ENCODE measurements around the gene NUMA1. TPM values are rescaled to one million over a fixed set of nuclear protein-coding genes. Genes with fewer than 3 reads are reported as not detected.

The NUMA1 gene
- polyA plus RNA-seq, 4 donors, result 68.1 to 286 (median 119) TPM

DNA sequence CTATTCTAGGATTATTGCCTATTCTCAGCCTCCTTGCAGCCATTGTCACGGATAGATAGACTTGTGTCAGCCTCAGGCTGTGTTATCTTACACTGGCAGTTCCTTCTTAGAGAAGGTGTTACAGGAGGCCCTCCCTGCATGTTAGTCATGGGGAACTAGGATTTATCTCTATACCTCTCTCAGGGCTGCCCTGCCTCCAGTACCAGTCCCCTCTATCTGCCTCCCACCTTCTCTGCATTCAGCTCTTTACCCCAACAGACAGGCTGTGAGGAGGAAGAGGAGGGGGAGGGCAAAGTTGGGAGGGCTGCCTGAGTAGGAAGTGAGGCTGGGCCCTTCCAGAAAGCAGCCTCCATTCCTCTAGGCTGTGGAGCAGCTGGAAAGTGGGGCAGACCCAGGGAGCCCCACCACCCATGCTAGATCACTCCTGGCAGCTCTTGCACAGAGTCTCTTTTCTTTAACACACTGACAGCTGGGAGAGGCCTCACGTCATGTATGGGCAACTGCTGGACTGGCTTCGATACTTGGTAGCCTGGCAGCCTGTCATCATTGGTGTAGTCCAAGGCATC is 84.5 kb downstream of the NUMA1 start:
- Histone ChIP-seq H3K4me1 (ENCODE audit: control insufficient read depth in 3 of 3, insufficient read depth in 2 of 3, low read depth in 1 of 3, low read length in 2 of 3) (peaks cover 0 to 12% (median 0%) of the 10 kb centered on the region in 3 donors), H3K9me3 (ENCODE audit: control insufficient read depth in 2 of 2, insufficient read depth in 1 of 2, low read depth in 1 of 2, low read length in 1 of 2) (no peaks in the 10 kb centered on the region), H3K27ac (ENCODE audit: low read depth in 1 of 3, low read length in 2 of 3) (no peak overlapping the region), H3K36me3 (ENCODE audit: control insufficient read depth in 3 of 3, insufficient read depth in 2 of 3, low read depth in 1 of 3, low read length in 3 of 3) (peaks cover 0 to 66% (median 3%) of the 10 kb centered on the region in 3 donors), H3K4me3 (ENCODE audit: low read depth in 1 of 3, low read length in 3 of 3) (no peak overlapping the region), H3K27me3 (ENCODE audit: control insufficient read depth in 3 of 3, insufficient read depth in 3 of 3, low read length in 3 of 3) (no peaks in the 10 kb centered on the region)
- DNase-seq (no peak), FAIRE-seq (no peak)
- 91 to 95% (median 95%) methylated on average over 3 of the region's 3 CpGs for WGBS, 3 donors

DNA sequence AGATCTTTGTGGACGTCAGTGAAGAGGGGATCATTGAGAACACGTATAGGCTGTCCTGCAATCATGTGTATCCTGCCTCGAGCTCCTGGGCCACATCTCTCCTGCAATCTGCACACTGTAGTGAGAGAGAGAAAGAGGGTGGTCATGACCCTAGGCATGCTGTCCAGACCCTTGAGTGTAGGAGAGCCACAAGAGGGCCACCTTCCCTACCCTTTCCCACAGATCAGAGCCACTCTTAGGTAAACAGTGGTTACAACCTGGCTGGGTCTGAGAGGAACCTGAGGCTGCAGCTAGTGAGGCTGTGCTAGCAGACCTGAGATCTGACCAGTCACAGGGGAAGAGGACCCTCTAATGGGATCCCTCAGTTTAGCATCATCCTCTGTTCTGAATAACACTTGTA is 85.6 kb downstream of the NUMA1 start:
- WGBS, 3 donors, result 87 to 96% (median 93%) methylated on average over 3 of the region's 3 CpGs
- no peak for FAIRE-seq
- H3K36me3 ChIP-seq (ENCODE audit: control insufficient read depth in 3 of 3, insufficient read depth in 2 of 3, low read depth in 1 of 3, low read length in 3 of 3), result peaks cover 0 to 62% (median 0%) of the 10 kb centered on the region in 3 donors

DNA sequence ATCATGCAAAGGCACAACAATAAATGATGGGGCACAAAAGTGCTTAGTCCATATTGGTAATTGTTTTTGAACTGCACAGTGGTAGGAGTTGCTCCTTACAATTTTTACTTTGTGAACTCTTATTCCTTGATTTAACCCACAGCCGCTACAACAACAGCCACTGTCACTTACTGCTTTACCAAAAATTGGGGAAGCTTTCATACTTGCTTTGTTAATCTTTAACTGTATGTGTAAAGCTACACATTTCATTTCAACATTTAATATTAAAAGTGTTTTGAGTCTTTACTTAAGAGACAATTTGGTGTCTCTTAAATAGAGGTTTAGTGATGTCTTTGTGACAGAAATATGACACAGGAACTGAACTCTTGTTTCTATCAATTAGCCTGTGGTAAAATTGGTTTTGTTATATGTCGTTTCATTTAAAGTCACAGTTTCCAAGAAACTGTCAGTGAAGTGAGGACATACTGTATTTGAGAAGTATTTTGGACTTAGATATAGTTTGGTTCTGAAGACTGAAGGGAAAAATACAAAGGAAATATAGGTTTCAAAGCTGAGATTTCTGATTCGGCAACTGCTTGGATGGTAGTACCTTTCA is 88.1 kb downstream of the NUMA1 start:
- H3K4me3 ChIP-seq (ENCODE audit: low read depth in 1 of 3, low read length in 3 of 3), result no peak overlapping the region
- DNase-seq, result no peak
- no peak for FAIRE-seq
- H3K9me3 ChIP-seq (ENCODE audit: control insufficient read depth in 2 of 2, insufficient read depth in 1 of 2, low read depth in 1 of 2, low read length in 1 of 2), result no peaks in the 10 kb centered on the region
- H3K4me1 ChIP-seq (ENCODE audit: control insufficient read depth in 3 of 3, insufficient read depth in 2 of 3, low read depth in 1 of 3, low read length in 2 of 3), result no peaks in the 10 kb centered on the region
- peaks cover 0 to 49% (median 0%) of the 10 kb centered on the region in 3 donors for H3K36me3 ChIP-seq (ENCODE audit: control insufficient read depth in 3 of 3, insufficient read depth in 2 of 3, low read depth in 1 of 3, low read length in 3 of 3)
- no peak overlapping the region for H3K27ac ChIP-seq (ENCODE audit: low read depth in 1 of 3, low read length in 2 of 3)
- no peaks in the 10 kb centered on the region for H3K27me3 ChIP-seq (ENCODE audit: control insufficient read depth in 3 of 3, insufficient read depth in 3 of 3, low read length in 3 of 3)
- 78 to 86% (median 82%) methylated on average over 3 of the region's 3 CpGs for WGBS, 3 donors

More for the DNA sequence above, 85.6 kb downstream of the NUMA1 start:
- Histone ChIP-seq H3K27me3 (ENCODE audit: control insufficient read depth in 3 of 3, insufficient read depth in 3 of 3, low read length in 3 of 3) (no peaks in the 10 kb centered on the region), H3K4me1 (ENCODE audit: control insufficient read depth in 3 of 3, insufficient read depth in 2 of 3, low read depth in 1 of 3, low read length in 2 of 3) (peaks cover 0 to 8% (median 0%) of the 10 kb centered on the region in 3 donors), H3K4me3 (ENCODE audit: low read depth in 1 of 3, low read length in 3 of 3) (no peak overlapping the region), H3K9me3 (ENCODE audit: control insufficient read depth in 2 of 2, insufficient read depth in 1 of 2, low read depth in 1 of 2, low read length in 1 of 2) (no peaks in the 10 kb centered on the region), H3K27ac (ENCODE audit: low read depth in 1 of 3, low read length in 2 of 3) (no peak overlapping the region)
- no peak for DNase-seq

DNA sequence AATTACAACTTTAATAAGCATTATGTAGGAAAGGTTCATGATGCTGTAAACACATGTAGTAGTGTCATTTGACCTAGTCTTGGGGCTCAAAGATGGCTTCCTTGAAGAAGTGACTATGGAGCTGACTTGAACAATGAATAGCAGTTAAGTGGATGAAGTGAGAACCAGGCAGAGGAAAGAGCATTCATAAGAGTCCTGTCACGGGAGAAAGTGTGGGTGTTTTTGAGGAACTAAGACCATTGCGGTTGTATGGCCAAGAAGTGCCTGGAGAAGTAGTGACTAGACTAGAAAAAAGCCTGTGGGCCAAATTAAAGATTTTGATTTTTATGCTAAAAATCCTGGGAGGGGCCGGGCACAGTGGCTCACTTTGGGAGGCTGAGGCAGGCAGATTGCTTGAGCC is 88.8 kb downstream of the NUMA1 start:
- peaks cover 0 to 42% (median 2%) of the 10 kb centered on the region in 3 donors for H3K36me3 ChIP-seq (ENCODE audit: control insufficient read depth in 3 of 3, insufficient read depth in 2 of 3, low read depth in 1 of 3, low read length in 3 of 3)
- no peaks in the 10 kb centered on the region for H3K4me1 ChIP-seq (ENCODE audit: control insufficient read depth in 3 of 3, insufficient read depth in 2 of 3, low read depth in 1 of 3, low read length in 2 of 3)
- no peak overlapping the region for H3K27ac ChIP-seq (ENCODE audit: low read depth in 1 of 3, low read length in 2 of 3)
- FAIRE-seq (no peak), DNase-seq (no peak)
- no peaks in the 10 kb centered on the region for H3K27me3 ChIP-seq (ENCODE audit: control insufficient read depth in 3 of 3, insufficient read depth in 3 of 3, low read length in 3 of 3)
- H3K9me3 ChIP-seq (ENCODE audit: control insufficient read depth in 2 of 2, insufficient read depth in 1 of 2, low read depth in 1 of 2, low read length in 1 of 2), result no peaks in the 10 kb centered on the region
- no peak overlapping the region for H3K4me3 ChIP-seq (ENCODE audit: low read depth in 1 of 3, low read length in 3 of 3)
- 79 to 93% (median 84%) methylated on average over 3 of the region's 3 CpGs for WGBS, 3 donors

DNA sequence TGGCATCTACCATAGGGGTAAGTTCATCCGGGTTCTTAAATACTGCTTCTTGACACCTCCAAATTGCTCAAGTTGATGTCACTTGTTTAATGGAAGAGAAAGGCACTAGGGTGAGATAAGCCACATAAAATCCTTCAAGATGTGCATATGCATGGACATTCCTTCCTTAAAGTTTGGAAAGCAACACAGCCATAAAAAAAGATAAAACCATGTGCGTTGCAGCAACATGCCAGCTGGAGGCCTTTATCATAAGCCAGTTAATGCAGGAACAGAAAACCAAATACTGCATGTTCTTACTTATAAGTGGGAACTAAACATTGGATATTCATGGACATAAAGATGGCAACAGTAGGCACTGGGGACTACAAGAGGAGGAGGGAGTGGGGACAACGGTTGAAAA is 89.6 kb downstream of the NUMA1 start:
- no peak for FAIRE-seq

DNA sequence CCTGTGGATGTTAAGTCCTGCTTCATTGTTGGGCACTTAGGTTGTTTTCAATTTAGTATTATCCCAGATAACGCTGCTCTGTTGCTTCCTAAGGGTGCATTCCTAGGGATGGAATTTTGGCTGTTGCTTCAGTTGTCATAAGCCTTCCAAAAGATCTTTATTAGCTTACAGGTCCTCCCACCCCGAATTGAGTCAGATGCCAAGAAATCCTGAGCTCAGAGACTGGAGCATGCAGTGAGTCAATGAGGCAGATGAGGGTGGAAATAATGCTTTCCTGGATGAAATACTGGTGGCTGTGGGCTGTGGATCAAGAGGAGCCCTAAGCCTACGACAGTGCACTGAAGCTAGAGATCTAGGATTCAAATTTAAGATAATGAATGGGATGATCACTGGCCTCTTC is 92.3 kb downstream of the NUMA1 start:
- FAIRE-seq (no peak), DNase-seq (no peak)
- no peaks in the 10 kb centered on the region for H3K4me1 ChIP-seq (ENCODE audit: control insufficient read depth in 3 of 3, insufficient read depth in 2 of 3, low read depth in 1 of 3, low read length in 2 of 3)
- no peak overlapping the region for H3K4me3 ChIP-seq (ENCODE audit: low read depth in 1 of 3, low read length in 3 of 3)
- no peaks in the 10 kb centered on the region for H3K9me3 ChIP-seq (ENCODE audit: control insufficient read depth in 2 of 2, insufficient read depth in 1 of 2, low read depth in 1 of 2, low read length in 1 of 2)
- peaks cover 2 to 38% (median 4%) of the 10 kb centered on the region in 3 donors for H3K36me3 ChIP-seq (ENCODE audit: control insufficient read depth in 3 of 3, insufficient read depth in 2 of 3, low read depth in 1 of 3, low read length in 3 of 3)
- 72 to 91% (median 88%) methylated on average over 3 of the region's 3 CpGs for WGBS, 3 donors
- H3K27ac ChIP-seq (ENCODE audit: low read depth in 1 of 3, low read length in 2 of 3), result no peak overlapping the region
- no peaks in the 10 kb centered on the region for H3K27me3 ChIP-seq (ENCODE audit: control insufficient read depth in 3 of 3, insufficient read depth in 3 of 3, low read length in 3 of 3)

More for the DNA sequence above, 89.6 kb downstream of the NUMA1 start:
- Histone ChIP-seq H3K4me3 (ENCODE audit: low read depth in 1 of 3, low read length in 3 of 3) (no peak overlapping the region), H3K27me3 (ENCODE audit: control insufficient read depth in 3 of 3, insufficient read depth in 3 of 3, low read length in 3 of 3) (no peaks in the 10 kb centered on the region), H3K4me1 (ENCODE audit: control insufficient read depth in 3 of 3, insufficient read depth in 2 of 3, low read depth in 1 of 3, low read length in 2 of 3) (no peaks in the 10 kb centered on the region), H3K9me3 (ENCODE audit: control insufficient read depth in 2 of 2, insufficient read depth in 1 of 2, low read depth in 1 of 2, low read length in 1 of 2) (no peaks in the 10 kb centered on the region), H3K27ac (ENCODE audit: low read depth in 1 of 3, low read length in 2 of 3) (no peak overlapping the region), H3K36me3 (ENCODE audit: control insufficient read depth in 3 of 3, insufficient read depth in 2 of 3, low read depth in 1 of 3, low read length in 3 of 3) (peaks cover 0 to 35% (median 2%) of the 10 kb centered on the region in 3 donors)
- DNase-seq, result no peak
- WGBS, 3 donors, result 53 to 63% (median 58%) methylated on average over 3 of the region's 3 CpGs

DNA sequence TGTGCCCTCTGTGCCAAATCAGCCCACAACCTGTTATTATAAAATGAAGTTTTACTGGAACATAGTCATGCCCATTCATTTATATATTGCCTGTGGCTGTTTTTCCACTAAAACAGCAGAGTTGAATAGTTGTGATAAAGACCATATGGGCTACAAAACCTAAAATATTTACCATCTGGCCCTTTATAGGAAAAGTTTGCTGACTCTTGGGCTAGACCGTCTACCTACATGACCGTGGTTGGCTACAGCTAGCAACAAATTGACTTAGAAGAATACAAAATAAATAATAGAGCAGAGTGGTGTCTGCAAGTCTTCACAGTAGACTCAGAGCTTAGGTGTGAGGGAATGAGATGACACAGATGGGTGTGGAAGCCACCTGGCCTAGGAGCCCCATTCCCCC is 92.8 kb downstream of the NUMA1 start:
- peaks cover 2 to 40% (median 4%) of the 10 kb centered on the region in 3 donors for H3K36me3 ChIP-seq (ENCODE audit: control insufficient read depth in 3 of 3, insufficient read depth in 2 of 3, low read depth in 1 of 3, low read length in 3 of 3)

DNA sequence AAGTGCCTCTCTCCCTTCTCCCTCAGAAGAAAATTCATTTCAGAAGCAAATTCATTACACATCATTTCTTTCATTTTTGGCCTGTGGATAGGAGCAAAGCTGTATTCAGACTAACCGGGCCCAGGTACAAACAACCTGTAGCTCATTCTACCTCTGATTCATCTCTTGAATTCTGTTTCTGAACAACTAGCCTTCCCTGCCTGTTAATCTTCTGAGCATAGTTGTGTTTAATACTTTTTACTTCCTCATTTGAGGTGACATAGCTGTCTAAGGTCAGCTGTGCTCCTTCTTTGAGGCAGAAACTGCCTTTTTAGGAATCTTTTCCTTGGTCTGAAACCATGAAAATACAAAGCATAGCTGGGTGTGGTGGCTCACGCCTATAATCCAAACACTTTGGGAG is 94.2 kb downstream of the NUMA1 start:
- Histone ChIP-seq H3K9me3 (ENCODE audit: control insufficient read depth in 2 of 2, insufficient read depth in 1 of 2, low read depth in 1 of 2, low read length in 1 of 2) (no peaks in the 10 kb centered on the region), H3K4me3 (ENCODE audit: low read depth in 1 of 3, low read length in 3 of 3) (no peak overlapping the region), H3K4me1 (ENCODE audit: control insufficient read depth in 3 of 3, insufficient read depth in 2 of 3, low read depth in 1 of 3, low read length in 2 of 3) (no peaks in the 10 kb centered on the region), H3K27ac (ENCODE audit: low read depth in 1 of 3, low read length in 2 of 3) (no peak overlapping the region), H3K36me3 (ENCODE audit: control insufficient read depth in 3 of 3, insufficient read depth in 2 of 3, low read depth in 1 of 3, low read length in 3 of 3) (peaks cover 2 to 38% (median 4%) of the 10 kb centered on the region in 3 donors), H3K27me3 (ENCODE audit: control insufficient read depth in 3 of 3, insufficient read depth in 3 of 3, low read length in 3 of 3) (no peaks in the 10 kb centered on the region)
- no peak for FAIRE-seq
- DNase-seq, result no peak
- WGBS, 3 donors, result 79 to 95% (median 92%) methylated on average over 2 of the region's 2 CpGs

More for the DNA sequence above, 92.8 kb downstream of the NUMA1 start:
- DNase-seq (no peak), FAIRE-seq (no peak)
- H3K9me3 ChIP-seq (ENCODE audit: control insufficient read depth in 2 of 2, insufficient read depth in 1 of 2, low read depth in 1 of 2, low read length in 1 of 2), result no peaks in the 10 kb centered on the region
- WGBS, 3 donors, result 43 to 50% (median 43%) methylated on average over 2 of the region's 2 CpGs
- H3K4me3 ChIP-seq (ENCODE audit: low read depth in 1 of 3, low read length in 3 of 3), result no peak overlapping the region
- no peak overlapping the region for H3K27ac ChIP-seq (ENCODE audit: low read depth in 1 of 3, low read length in 2 of 3)
- no peaks in the 10 kb centered on the region for H3K4me1 ChIP-seq (ENCODE audit: control insufficient read depth in 3 of 3, insufficient read depth in 2 of 3, low read depth in 1 of 3, low read length in 2 of 3)
- H3K27me3 ChIP-seq (ENCODE audit: control insufficient read depth in 3 of 3, insufficient read depth in 3 of 3, low read length in 3 of 3), result no peaks in the 10 kb centered on the region

All from small intestine (tissue), 7 donors.